Liver (tissue), 3 donors: ENCODE data around the gene OSBPL5.

Source experiments
- HNF4G ChIP-seq: IDR thresholded peaks from 2 replicates; pipeline ENCODE4 v1.6.1; 2016; ENCODE audit warnings: antibody characterized with exemption
- REST ChIP-seq: IDR thresholded peaks from 2 replicates; pipeline ENCODE4 v1.6.1; 2016; ENCODE audit warnings: antibody characterized with exemption, mild to moderate bottlenecking
- TF ChIP-seq, protein P1 (sequence below): fragments of 150-350 bp; IDR thresholded peaks from 2 replicates; pipeline ENCODE4 v1.5.1; 2017; ENCODE audit warnings: improper control_type of control experiment, low read depth, low read length; ENCODE audit not compliant: missing input control
- TF ChIP-seq, protein P2 (sequence below): IDR thresholded peaks from 2 replicates; pipeline ENCODE4 v1.6.1; 2016; ENCODE audit warnings: antibody characterized with exemption
- donor health status: healthy.
- donor health status: healthy.

- no peak for TF ChIP-seq HNF4G
- TF ChIP-seq, protein P1, sequence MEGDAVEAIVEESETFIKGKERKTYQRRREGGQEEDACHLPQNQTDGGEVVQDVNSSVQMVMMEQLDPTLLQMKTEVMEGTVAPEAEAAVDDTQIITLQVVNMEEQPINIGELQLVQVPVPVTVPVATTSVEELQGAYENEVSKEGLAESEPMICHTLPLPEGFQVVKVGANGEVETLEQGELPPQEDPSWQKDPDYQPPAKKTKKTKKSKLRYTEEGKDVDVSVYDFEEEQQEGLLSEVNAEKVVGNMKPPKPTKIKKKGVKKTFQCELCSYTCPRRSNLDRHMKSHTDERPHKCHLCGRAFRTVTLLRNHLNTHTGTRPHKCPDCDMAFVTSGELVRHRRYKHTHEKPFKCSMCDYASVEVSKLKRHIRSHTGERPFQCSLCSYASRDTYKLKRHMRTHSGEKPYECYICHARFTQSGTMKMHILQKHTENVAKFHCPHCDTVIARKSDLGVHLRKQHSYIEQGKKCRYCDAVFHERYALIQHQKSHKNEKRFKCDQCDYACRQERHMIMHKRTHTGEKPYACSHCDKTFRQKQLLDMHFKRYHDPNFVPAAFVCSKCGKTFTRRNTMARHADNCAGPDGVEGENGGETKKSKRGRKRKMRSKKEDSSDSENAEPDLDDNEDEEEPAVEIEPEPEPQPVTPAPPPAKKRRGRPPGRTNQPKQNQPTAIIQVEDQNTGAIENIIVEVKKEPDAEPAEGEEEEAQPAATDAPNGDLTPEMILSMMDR = no peak
- TF ChIP-seq REST = no peak
- TF ChIP-seq, protein P2, sequence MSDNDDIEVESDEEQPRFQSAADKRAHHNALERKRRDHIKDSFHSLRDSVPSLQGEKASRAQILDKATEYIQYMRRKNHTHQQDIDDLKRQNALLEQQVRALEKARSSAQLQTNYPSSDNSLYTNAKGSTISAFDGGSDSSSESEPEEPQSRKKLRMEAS = no peak
These were observed 65.9 kb downstream of the OSBPL5 start for GRCh38 chr11:3099178-3099577.
